Neural cell (in vitro differentiated cells): ENCODE measurements around the gene SLC31A2.

Source experiments
- EZH2 ChIP-seq: fragments of 200-600, 300-800 bp; shearing (Covaris generic), sonication (generic); IDR thresholded peaks from 2 replicates; pipeline ENCODE4 v1.6.1; 2014; ENCODE audit warnings: antibody characterized with exemption, low read length, borderline replicate concordance, mild to moderate bottlenecking; ENCODE audit not compliant: insufficient read depth, poor library complexity, severe bottlenecking
- POLR2AphosphoS5 ChIP-seq: IDR thresholded peaks from 2 replicates; pipeline ENCODE4 v1.6.1; 2012
- SMC3 ChIP-seq: fragments of 450-650 bp; conservative IDR thresholded peaks from 2 replicates; pipeline ENCODE4 v1.6.1; 2014; ENCODE audit warnings: antibody characterized with exemption, mild to moderate bottlenecking, moderate library complexity; ENCODE audit not compliant: poor library complexity
- TF ChIP-seq, protein P1 (sequence below): fragments of 450-650 bp; IDR thresholded peaks from 2 replicates; pipeline ENCODE4 v1.5.1; 2014; ENCODE audit warnings: antibody characterized with exemption, mild to moderate bottlenecking, moderate library complexity; ENCODE audit not compliant: poor library complexity, severe bottlenecking
- TF ChIP-seq, protein P2 (sequence below): IDR thresholded peaks from 2 replicates; pipeline ENCODE4 v1.6.1; 2012; ENCODE audit warnings: borderline replicate concordance

DNA sequence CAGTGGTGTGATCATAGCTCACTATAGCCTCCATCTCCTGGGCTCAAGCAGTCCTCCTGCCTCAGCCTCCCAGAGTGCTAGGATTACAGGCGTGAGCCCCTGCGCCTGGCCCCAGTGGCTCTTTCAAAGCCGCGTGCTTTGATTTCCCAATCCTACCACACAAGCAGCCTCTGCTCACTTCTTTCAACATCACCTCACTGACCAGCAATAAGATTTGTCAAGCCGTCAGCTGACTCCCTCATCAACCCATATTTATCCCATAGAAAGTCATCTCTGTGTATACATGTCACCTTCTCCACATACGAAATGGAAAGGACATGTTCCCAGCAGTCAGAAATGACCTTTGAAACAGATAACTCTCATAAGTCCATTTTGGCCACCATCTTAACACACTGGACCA is 26.0 kb downstream of the SLC31A2 start:
- TF ChIP-seq, protein P1, sequence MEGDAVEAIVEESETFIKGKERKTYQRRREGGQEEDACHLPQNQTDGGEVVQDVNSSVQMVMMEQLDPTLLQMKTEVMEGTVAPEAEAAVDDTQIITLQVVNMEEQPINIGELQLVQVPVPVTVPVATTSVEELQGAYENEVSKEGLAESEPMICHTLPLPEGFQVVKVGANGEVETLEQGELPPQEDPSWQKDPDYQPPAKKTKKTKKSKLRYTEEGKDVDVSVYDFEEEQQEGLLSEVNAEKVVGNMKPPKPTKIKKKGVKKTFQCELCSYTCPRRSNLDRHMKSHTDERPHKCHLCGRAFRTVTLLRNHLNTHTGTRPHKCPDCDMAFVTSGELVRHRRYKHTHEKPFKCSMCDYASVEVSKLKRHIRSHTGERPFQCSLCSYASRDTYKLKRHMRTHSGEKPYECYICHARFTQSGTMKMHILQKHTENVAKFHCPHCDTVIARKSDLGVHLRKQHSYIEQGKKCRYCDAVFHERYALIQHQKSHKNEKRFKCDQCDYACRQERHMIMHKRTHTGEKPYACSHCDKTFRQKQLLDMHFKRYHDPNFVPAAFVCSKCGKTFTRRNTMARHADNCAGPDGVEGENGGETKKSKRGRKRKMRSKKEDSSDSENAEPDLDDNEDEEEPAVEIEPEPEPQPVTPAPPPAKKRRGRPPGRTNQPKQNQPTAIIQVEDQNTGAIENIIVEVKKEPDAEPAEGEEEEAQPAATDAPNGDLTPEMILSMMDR, result no peak
- TF ChIP-seq POLR2AphosphoS5 (no peak), SMC3 (no peak), EZH2 (no peak)
- TF ChIP-seq, protein P2, sequence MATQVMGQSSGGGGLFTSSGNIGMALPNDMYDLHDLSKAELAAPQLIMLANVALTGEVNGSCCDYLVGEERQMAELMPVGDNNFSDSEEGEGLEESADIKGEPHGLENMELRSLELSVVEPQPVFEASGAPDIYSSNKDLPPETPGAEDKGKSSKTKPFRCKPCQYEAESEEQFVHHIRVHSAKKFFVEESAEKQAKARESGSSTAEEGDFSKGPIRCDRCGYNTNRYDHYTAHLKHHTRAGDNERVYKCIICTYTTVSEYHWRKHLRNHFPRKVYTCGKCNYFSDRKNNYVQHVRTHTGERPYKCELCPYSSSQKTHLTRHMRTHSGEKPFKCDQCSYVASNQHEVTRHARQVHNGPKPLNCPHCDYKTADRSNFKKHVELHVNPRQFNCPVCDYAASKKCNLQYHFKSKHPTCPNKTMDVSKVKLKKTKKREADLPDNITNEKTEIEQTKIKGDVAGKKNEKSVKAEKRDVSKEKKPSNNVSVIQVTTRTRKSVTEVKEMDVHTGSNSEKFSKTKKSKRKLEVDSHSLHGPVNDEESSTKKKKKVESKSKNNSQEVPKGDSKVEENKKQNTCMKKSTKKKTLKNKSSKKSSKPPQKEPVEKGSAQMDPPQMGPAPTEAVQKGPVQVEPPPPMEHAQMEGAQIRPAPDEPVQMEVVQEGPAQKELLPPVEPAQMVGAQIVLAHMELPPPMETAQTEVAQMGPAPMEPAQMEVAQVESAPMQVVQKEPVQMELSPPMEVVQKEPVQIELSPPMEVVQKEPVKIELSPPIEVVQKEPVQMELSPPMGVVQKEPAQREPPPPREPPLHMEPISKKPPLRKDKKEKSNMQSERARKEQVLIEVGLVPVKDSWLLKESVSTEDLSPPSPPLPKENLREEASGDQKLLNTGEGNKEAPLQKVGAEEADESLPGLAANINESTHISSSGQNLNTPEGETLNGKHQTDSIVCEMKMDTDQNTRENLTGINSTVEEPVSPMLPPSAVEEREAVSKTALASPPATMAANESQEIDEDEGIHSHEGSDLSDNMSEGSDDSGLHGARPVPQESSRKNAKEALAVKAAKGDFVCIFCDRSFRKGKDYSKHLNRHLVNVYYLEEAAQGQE, result no peak
